ENCODE results near the gene MYRF.

The MYRF gene

DNA sequence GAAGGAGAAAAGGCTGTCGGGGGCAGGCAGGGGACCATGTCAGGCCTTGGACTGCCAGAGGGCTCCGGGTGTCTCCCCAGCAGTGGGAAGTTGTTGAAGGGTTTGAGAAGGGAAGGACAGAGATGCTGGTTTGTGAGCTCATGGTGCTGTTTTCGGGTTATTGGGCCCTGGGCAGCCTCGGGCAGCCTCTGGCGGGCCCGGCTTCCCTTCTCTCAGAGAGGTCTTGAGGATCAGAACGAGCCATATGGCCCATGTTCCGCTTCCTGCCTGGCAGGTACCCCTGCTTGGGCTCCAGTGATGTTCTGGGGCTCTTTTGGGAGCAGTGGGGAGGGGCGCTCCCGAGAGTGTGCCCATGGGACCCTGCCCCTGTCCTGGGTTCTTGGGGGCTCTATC, 9.8 kb downstream of the MYRF start:
- no peak for DNase-seq

DNA sequence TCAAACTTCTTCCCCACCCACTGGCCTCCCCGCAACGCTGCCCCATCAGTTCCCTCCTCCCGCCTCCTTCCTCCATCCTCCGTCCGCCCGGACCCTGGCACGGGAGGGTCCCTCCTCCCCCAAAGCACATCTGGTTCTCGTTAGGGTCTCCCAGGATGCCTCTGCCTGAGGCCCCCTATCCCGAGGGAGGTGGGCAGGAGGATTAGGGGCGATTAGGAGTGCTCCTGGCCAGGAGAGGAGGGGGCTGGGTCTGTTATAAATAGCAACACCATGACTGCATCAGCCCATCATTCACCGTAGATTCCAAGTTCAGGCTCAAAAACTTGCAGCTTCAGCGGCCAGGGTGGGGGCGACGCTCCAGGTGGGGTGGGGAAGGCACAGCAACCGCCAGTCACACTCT, 10.4 kb downstream of the MYRF start:
- DNase-seq = no peak

DNA sequence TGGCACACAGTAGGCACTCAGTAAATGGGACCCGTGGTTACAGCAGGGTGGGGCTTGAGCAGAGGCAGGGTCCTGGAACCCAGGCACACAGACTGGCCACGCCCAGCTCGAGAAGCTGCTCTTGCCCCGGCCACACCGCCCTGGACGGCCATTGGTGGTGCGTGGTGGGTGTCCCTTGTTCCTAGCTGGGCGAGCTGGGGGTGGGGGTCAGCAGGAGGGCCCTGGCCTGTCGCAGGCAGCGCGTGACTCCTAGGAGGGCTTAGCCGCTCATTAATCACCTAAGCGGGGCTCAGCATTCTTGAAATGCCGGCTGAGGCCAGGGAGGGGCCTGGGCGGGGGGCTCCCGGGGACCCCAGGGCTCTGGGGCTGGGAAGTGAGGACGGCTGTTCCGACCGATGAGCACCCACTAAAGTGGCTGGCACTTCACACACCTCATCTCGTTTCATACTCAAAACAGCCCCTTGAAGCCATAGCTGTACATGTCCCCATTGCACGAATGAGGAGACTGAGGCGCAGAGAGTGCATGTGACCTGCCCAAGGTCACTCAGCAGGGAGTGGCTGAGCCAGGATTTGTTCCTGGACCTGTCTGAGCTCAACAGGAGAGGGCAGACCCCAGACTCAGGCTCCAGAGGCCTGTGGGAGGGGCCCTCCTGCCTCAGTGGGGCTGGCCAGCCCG, 11.6 kb downstream of the MYRF start:
- DNase-seq = no peak

DNA sequence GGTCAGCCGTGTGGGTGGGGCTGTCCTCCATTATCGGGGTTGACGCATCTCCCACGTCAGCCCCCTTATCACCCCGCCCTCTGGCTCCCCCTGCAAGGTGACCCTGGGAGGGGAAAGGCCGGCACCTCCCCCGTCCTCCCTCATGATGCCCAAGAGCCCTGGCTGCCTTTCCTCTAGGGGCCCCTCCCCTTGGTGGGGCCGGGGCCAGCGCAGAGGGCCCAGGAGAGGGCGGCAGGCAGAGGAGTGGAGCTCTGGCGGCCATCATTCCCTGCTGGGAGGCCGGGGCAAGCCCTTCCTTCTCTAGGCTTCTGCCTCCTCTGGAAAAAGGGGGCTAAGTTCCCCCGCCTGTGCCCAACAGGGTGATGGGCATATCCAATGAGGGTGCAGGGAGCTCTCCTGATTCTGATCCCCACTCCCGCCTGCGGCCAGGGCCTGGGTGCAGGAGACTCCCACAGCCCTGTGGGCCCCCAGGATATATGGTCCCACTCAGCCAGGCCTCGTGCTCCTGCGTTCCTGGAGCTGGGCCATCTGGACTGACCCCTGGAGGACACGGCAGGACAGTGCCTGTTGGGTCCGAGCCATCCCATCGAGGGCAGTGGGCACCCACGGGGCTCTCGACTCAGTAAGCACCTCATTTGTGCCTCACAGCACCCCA, 12.3 kb downstream of the MYRF start:
- no peak for DNase-seq

DNA sequence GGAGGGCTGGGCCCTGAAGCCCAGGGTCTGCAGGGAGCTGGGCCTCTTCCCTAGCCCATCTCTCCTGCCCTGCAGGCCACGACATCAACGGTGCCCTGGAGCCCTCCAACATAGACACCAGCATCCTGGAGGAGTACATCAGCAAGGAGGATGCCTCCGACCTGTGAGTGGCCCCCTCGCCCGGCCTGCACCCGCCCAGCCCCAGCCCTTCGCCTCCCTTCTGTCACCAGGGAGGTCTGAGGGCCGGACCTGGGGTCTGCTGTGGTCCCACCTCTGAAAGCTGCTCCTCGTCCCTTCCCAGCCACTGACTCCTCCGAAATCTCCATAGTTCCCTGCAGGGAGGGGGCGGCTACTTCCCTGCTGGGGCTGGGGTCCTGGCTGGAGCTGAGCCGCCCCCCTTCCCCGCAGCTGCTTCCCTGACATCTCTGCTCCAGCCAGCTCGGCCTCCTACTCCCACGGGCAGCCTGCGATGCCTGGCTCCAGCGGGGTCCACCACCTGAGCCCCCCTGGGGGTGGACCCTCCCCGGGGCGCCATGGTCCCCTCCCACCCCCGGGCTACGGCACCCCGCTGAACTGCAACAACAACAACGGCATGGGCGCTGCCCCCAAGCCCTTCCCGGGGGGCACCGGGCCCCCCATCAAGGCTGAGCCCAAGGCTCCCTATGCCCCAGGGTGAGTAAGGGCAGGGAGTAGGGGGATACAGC, 13.3 kb downstream of the MYRF start:
- DNase-seq = no peak

DNA sequence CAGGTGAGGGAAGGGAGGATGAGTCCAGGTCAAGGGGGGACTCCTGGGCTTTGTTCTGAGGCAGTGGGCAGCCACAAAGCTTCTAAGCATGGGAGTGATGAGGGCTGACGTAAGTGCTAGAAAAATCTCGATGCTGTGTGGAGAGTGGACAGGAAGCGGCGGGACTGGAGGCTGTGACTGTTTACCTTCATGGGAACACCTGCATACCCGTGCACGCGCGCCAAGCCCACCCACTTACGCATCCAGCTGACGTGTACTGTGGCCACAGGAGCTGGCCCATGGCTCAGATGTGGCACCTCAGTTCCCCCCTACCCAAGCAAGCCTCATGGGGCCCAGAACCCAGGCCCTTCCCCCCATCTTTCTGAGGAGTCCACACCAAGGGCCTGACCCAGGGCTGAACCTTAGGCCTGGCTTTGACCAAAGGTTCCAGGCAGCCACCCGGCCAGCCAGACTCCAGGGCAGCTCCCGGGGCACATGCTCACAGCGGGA, 14.0 kb downstream of the MYRF start:
- no peak for DNase-seq

DNA sequence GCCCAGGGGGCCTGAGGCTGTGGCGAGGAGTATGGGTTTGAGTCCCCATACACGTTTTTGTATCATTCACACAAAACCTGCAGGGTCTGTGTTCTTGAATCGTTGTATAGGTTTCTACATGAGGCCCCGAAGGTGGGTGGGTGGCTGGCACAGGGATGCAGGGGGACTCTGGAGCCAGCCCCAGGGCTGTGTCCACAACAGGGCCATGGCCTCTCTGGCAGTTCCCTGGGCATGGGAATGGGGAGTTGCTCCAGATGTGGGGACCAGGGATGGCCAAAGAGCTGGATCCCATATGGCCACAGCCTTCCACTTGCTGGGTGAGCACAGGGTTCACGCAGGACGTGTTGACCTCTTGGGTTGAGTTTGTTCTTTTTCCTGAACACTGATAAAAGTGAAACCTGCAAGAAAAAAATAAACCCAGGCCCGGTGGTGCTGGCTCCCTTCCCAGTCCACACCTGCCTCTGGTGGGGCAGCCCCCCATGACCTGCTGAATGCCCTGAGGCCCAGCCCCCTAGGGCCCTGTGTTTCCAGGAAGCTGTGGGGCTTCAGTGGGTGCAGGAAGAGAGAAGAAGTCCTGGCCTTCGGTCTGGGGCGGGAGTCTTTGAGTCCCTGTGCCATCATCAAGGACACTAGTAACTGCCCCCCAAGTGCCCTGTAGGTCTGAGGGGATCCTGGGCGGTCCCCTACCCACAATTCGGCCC, 16.1 kb downstream of the MYRF start:
- no peak for DNase-seq

DNA sequence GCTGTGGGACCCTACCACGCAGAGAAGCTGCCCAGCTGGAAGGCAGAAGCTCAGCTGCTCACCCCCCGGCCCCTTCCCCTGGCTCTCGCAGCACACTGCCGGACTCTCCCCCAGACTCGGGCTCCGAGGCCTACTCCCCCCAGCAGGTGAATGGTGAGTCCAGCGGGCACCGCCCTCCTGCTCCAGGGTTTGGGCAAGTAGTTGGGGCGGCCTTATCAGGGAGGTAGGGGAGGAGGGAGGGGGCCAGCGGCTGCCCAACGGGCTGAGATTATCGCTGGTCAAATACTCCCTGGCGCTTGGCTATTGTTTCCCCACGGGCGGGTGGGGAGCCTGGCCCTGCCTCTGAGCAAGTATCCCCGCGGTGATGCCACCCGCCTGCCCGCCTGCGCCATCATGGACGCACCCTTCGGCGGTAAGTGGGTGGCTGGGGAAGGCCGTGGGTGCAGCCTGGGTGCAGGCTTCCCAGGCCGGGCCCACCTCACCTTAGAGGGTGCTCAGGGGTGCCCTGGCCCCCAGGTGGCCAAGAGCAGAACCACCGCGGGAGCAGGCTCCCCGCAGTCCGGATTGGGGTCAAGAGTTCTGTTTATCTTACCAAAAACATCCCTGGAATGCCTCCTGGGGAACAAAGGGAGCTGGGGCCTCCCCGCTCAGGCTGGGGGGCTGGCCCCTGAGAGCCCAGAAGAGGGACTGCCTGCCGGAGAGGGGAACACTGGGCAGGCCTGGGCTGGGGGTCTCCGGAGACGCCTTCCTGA, 16.9 kb downstream of the MYRF start:
- DNase-seq = no peak

DNA sequence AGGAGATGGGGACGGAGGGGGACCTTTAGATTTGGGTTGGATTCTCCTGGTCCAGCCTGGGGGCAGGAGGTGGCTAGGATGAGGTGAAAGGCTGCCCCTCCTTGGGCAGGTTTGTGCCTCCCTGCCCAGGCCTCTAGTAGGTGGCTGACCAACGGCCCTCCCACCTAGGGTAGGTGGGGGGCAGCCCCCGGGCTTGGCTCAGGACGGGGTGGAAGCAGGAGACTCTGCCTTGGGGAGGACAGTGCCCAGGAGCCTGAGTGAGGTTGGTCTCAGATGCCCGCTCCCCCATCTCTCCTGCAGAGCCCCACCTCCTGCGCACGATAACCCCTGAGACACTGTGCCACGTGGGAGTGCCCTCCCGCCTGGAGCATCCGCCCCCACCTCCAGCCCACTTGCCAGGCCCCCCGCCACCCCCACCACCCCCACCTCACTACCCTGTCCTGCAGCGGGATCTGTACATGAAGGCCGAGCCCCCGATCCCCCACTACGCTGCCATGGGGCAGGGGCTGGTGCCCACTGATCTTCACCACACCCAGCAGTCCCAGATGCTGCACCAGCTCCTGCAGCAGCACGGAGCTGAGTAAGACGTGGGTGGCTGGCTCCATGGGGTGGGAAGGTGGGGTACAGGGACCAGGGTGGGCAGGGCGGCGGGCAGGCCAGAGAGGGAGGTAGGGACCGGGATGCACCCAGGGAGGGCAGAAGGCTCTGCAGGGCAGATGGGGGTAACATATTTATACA, 17.7 kb downstream of the MYRF start:
- no peak for DNase-seq

DNA sequence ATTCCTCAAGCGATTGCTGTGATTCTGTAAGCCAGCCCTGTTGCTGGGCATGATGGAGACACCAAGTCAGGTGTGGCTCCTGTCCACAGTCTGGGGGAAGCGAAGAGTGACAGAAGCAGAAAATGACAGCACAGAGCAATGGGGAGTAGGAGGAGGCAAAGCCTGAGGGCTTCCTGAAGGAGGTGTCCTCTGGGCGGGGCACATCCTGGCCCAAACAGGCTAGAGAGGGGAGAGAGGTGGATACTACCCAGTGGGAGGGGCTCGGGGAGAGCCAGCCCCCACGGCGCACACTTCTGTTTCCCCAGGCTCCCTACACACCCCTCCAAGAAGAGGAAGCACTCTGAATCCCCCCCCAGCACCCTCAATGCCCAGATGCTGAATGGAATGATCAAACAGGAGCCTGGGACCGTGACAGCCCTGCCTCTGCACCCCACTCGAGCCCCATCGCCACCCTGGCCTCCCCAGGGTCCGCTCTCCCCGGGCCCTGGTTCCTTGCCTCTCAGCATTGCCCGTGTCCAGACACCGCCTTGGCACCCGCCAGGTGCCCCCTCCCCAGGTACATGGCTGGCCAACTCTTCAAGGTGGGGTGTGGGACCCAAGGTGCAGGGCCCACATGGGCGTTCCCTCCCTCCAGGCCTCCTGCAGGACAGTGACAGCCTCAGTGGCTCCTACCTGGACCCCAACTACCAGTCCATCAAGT, 18.9 kb downstream of the MYRF start:
- DNase-seq = no peak

DNA sequence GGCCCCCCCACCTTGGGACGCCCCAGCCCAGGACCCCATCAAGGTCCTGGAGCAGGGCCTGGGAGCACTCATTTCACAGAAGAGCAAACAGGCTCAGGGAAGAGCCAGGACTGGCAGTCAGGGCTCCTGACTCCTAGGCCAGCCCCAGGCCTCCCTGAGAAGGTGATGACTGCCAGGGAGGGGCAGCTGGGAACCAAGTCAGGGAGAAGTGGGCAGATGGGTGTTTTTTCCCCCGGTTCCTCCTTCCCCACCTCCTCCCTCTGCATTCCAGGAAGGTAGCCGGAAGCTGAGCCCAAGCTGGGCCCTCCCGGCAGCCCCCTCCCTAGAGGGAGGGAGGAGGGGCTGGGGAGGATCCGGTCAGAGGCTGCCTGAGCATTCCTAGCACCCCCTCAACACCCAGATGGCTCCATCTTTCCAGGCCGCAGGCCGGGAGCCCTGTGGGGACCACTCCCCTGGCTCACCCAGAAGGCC, 19.6 kb downstream of the MYRF start:
- no peak for DNase-seq

DNA sequence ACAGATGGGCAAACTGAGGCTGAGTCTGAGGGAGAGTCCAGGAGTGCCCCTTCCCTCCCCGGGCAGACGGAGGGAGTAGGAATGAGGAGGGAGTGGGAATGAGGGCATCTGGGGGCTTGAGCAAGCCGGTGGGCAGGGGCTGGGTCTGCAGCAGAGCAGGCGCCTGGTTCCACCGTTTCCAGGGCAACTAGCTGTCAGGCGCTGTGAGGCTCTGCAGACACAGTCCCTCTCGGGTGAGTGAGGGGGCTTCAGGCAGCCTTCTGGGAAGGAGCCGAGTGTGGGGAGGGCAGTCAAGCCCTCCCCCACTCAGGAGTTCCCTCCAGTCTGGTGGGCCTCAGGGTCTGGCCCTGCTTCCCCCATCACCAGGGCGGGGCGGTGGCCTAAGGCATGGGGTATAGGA, 20.9 kb downstream of the MYRF start:
- DNase-seq = no peak

DNA sequence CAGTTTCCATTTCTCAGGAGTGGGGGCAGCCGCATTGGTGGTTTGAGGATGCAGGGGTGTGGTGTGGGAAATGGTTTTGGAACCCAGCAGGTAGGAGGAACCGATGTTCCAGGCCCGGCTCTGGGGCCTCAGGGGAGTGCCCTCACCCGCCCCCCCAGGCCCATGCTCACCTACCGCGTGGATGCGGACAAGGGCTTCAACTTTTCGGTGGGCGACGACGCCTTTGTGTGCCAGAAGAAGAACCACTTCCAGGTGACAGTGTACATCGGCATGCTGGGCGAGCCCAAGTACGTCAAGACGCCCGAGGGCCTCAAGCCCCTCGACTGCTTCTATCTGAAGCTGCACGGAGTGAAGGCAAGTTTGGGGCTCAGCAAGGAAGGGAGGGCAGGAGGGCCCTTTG, 21.4 kb downstream of the MYRF start:
- no peak for DNase-seq

DNA sequence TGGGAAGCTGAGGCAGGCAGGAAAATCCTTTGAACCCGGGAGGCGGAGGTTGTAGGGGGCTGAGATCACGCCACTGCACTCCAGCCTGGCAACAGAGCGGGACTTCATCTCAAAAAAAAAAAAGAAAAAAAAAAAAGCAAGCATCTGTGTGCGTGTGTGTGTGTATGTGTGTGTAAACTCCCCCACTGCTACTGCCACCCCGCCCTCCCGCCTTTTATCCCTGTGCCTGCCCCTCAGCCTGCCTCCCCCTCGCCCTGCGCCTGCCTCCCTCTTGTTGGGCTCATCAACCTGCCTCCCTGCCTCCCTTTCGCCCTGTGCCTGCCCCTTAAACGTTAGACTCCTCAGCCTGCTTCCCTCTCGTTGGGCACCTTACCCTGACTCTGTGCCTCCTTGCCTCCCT, 22.0 kb downstream of the MYRF start:
- DNase-seq = no peak

DNA sequence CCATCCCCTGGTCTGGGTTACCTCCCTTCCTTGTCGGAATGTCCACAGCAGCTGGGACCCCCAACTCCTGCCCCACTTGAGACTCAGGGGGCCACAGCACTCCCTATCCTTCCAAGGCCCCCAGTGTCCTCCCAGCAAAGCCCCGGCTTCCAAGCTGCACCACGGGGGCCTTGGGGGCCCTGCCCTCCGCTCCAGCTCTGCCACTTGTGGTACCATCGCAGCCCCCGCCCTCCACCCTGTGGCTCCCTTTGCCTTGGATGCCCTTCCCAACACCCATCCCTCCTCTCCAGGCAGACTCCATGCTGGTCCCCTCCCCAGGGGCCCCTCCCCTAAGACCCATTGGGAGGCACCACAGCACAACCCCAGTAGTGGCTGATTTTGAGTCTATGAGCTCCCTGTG, 22.7 kb downstream of the MYRF start:
- DNase-seq = no peak

DNA sequence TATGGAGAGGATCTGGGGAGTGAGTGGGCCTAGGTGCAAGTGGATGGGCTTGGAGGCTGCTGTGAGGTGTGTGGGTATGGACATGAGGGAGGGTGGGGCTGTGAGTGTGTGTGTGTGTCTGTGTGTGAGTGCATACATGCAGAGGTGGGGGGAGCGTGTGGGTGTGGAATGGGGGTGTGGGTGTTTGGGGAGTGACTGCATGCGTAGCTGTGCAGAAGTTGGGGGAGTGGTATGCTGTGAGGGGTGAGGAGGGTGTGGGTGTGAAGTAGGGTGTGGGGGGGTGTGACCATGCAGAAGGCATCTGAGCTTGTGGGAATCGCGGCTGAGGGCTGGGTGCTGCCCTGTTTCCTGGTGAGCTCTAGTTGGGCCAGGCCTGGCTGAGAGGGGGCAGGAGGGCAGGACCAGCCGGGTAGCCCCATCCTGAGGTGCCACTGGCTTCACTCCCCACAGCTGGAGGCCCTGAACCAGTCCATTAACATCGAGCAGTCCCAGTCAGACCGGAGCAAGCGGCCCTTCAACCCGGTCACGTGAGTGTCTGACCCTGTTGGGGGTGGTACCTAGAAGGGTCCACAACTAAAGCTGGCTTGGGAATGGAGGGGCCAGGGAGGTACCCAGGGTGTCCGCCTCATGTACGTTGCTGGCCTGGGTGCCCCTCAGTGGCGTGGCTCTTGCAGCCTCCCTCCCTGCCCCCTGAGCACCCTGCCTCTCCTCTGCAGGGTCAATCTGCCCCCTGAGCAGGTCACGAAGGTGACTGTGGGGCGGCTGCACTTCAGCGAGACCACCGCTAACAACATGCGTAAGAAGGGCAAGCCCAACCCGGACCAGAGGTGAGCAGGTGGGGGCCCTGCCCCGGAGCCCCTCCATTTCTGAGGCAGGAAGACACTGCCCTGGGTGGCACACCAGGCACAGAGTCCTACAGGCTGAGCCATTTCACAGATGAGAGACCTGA, 23.4 kb downstream of the MYRF start:
- no peak for DNase-seq

DNA sequence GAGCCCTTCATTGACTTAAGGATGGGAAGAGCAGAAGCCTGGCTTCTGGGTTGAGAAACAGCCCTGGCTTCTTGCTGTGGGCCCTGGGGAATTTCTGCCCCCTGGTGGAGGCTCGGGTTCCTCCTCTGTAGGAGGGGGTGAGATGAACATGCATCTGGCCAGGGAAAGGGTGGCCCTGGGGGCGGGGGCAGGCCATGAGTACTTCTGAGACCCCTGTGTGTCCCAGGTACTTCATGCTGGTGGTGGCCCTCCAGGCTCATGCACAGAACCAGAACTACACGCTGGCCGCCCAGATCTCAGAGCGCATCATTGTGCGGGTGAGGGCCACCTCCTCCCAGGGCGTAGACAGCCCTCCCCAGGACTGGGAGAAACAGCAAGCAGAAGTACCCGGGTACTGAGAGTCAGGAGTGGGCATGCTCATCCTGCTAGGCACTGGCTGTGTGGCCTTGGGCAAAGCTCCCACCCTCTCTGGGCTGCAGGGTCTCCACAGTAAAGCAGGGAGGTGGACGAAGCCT, 24.2 kb downstream of the MYRF start:
- no peak for DNase-seq

DNA sequence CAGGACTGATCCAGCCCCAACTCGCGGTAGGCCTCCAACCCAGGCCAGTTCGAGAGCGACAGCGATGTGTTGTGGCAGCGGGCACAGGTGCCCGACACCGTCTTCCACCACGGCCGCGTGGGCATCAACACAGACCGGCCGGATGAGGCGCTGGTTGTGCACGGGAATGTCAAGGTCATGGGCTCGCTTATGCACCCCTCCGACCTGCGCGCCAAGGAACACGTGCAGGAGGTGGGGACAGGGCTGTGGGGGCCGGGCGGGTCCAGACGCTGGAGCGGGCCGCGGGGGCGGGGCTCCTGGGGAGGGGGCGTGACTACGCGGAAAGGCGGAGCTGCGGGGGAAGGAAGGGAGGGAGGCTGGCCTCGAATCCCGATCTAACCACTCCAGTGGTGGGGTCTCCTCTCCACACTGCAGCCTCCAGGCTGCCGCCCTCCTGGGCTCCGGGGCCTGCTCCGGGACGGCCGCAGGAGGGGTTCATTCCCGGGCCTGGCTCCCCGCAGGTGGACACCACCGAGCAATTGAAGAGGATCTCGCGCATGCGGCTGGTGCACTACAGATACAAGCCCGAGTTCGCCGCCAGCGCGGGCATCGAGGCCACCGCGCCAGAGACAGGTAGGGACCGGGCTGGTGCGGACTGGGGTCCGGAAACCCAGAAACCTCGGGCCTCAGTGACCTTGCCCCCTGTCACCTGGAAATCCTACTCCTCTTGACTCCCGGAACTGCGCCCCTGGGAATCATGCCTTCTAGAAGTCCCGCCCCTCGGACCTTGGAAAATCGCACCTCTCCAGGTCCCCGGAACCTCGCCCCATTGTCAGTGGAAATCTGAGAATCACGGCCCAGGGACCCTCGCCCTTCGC, 25.0 kb downstream of the MYRF start:
- no peak for DNase-seq

DNA sequence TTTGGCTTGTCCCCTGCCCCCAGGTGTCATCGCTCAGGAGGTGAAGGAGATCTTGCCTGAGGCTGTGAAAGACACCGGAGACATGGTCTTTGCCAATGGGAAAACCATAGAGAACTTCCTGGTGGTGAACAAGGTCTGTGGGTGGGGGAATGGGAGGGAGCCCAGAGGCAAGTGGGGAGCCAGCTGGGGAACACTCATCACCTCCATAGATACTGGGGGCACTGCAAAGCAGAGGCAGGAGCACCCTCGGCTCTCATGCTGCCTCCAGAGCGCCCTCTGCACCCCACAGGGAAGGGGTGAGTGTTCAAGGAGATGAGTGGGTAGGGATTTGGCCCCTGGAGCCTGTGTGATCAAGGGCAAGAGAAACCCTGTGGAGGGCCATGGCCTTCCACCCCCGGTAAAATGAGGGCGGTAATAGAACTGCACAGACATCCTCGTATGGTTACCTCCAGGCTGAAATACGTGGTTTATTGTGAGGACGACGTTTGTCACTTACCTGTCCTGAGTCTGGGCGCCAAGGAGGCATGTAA, 26.0 kb downstream of the MYRF start:
- no peak for DNase-seq
